A172 (cell line): Measurements from ENCODE around the gene ZDHHC24. TPM values are rescaled to one million over a fixed set of nuclear protein-coding genes. Genes with fewer than 3 reads are reported as not detected.

Source experiments
- DNase-seq: peaks from one replicate; pipeline ENCODE4 v3.0.0-alpha.2; 2015; ENCODE audit warnings: low spot score
- total RNA-seq: library from RNA; depleted of rRNA; stranded (reverse); fragments of >200 nt; shearing (Covaris generic); gene quantifications from 2 replicates; pipeline ENCODE4 v1.2.3, GENCODE V29; 2014

Gene ZDHHC24
- total RNA-seq, 1 experiment from 2014 or later: 21.5 TPM

DNA sequence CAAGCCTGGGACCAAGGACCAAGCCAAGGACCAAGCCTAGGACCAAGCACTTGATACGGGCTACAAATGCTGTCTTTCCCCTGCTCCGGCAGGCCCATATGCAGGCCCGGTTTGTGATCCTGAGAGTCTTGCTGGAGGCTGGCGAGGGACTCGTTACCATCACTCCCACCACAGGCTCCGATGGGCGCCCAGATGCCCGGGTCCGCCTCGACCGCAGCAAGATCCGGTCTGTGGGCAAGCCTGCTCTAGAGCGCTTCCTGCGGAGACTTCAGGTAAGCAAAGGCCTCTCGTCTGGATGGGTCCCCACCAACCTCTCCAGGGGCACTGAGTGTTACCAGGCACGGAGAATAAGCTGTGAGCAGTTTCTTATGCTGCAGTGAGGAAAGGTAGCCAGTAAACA, 48.6 kb downstream of the ZDHHC24 start:
- no peak for DNase-seq

- DNase-seq: no peak
Measured at GRCh38 chr11:66495401-66495854, 50.4 kb downstream of the ZDHHC24 start.

GRCh38 chr11:66494935-66495334, 50.9 kb downstream of the ZDHHC24 start:
- no peak for DNase-seq

DNA sequence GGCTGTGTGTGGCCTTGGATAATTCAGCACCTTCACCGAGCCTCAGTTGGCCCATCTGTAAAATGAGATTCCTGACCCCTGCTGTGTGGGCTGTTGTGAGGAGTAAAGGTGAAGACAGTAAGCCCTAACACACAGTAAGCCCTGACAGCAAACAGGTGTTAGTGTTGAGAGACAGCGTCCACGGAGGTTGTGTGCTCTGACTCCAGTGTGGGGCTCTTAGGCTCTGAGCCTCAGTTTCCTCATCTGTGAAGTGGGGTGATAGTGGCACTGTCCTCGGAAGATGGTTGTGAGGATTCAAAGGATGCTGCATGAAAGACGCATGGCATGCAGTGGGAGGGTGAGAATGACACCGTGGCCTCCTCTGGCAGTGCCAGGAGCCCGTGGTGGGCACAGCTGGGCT, 51.4 kb downstream of the ZDHHC24 start:
- no peak for DNase-seq

GRCh38 chr11:66493130-66493529, 52.7 kb downstream of the ZDHHC24 start:
- DNase-seq: no peak

DNA sequence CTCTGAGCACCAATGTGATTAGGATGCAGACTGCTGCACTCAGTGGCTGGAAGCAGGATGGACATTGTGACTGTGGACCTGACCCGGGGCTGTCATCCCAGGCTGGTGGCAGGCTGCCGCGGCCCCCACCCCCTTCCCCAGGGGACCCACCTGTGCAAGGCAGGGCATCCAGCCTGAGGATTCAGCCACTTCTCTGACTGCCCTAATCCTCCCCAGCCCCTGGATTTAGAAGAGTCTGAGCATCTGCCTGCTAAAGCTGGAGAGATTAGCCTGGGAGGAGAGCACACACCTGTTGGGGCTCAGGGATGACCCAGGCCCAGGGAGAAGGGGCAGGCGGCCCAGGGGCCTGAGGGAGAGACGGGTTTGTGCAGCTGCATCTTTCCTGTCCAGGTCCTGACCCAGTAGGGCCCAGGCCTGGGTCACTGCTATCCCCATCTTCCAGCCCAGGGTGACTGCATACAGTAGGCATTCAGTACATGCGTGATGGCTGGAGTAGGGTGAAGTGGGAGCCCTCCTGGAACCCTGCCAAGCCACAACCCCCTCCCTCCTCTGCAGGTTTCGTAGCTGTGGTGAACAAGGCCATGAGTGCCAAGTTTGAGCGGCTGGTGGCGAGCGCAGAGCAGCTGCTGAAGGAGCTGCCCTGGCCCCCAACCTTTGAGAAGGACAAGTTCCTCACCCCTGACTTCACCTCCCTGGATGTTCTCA, 53.5 kb downstream of the ZDHHC24 start:
- DNase-seq: no peak

DNA sequence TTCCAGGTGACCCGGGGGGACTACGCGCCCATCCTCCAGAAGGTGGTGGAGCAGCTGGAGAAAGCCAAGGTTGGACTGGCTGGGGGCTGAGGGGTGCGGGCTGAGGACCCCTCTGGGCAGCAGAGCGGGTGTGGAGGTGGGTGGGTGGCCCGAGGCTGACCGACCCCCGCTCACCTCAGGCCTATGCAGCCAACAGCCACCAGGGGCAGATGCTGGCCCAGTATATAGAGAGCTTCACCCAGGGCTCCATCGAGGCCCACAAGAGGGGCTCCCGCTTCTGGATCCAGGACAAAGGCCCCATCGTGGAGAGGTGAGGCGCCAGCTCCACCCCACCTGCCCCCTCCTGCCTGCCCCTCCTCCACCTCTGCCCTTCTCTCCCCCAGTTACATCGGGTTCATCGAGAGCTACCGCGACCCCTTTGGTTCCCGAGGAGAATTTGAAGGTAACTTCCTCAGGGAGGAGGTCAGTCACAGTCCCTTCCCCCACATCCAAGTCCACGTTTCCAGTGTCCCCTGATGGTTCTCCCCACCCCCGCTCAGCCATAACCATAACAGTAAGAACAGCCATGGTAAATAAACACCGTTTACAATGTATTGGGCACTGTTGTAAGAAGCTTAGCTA, 54.4 kb downstream of the ZDHHC24 start:
- DNase-seq: no peak

DNA sequence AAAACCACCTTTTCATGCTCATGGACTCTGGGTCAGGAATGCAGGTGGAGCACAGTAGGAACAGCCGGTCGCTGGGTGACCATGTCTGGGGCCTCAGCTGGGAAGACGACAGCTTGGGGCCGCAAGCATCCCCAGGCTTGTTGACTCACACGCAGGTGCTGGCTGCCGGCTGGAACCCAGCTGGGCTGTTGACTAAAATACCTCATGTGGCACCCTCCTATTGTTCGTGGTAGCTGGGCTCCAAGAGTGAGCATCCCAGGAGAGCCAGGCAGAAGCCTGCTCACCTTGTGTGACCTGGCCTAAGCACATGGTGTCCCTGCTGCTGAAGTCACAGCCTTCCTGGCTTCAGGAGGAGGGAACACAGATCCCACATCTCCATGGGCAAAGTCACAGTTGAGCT, 56.2 kb downstream of the ZDHHC24 start:
- peak; percentile 67 for DNase-seq

- no peak for DNase-seq
Measured at GRCh38 chr11:66488957-66489356, 56.9 kb downstream of the ZDHHC24 start.

GRCh38 chr11:66484806-66485380, 61.0 kb downstream of the ZDHHC24 start:
- no peak for DNase-seq

- peak; percentile 92 for DNase-seq
Measured at GRCh38 chr11:66480117-66480938, 65.5 kb downstream of the ZDHHC24 start, which contains the start of gene DPP3. DPP3 (plus strand) TSS chr11:66480434; CDS start chr11:66482201, 1,767 bp downstream.

DNA sequence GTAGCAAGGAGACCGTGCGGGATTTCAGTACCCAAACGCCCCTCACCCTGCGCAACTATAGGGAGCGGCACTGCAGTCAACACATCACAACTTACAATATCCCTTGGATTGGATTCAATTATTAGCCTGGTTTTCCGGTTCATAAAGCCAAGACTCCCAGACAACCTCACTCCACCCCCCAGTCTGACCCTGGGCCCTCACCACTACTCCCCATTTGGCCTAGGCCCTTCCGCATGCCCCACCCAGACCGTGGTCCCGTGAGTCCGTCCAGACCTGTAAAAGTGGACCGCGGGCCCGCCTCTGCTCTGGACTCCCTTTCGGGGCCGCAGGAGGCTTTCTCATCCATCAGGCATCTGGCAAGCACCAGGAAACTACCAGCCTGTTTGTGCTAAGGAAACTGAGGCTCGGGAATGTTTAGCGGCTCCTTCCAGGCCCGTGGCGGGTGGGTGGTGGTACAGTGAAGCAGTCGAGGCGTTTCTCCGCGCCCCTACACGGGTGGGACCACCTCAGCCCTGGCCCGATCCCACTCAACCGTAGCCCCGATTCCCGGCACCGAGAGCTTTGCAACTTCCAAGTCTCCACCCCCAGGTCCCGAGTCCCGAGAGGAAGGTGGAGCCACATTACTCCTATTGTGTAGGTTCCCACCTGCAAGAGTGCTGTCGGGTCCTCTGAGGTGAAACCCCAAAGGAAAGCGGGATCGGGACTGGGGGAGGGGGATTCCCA, 66.3 kb downstream of the ZDHHC24 start:
- DNase-seq: peak; percentile 22

GRCh38 chr11:66478729-66479393, 67.0 kb downstream of the ZDHHC24 start:
- DNase-seq: no peak

- no peak for DNase-seq
Measured at GRCh38 chr11:66477263-66478201, 68.3 kb downstream of the ZDHHC24 start.

- DNase-seq: no peak
Measured at GRCh38 chr11:66476841-66477251, 69.0 kb downstream of the ZDHHC24 start.

GRCh38 chr11:66476173-66476840, 69.5 kb downstream of the ZDHHC24 start:
- no peak for DNase-seq

DNA sequence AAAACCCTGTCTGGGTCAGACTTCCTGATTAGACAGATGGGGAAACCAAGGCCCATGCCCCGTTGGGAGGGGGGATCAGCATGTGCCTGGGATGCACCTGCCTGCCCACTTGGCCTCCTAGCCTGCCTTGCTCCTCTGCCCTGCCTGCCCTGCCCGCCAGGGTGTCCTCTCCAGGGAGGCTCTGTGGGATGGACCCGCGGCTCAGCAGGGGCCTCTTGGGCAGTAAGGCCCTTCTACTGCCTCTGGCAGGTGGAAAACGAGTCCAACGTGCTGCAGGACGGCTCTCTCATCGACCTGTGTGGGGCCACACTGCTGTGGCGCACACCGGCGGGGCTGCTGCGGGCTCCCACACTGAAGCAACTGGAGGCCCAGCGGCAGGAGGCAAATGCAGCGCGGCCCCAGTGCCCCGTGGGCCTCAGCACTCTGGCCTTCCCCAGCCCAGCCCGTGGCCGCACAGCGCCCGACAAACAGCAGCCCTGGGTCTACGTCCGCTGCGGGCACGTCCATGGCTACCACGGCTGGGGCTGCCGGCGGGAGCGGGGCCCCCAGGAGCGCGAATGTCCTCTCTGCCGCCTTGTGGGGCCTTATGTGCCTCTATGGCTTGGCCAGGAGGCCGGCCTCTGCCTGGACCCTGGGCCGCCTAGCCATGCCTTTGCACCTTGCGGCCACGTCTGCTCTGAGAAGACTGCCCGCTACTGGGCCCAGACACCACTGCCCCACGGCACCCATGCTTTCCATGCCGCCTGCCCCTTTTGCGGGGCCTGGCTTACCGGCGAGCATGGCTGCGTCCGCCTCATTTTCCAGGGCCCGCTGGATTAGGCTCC, 70.3 kb downstream of the ZDHHC24 start:
- no peak for DNase-seq
